GM12874 (cell line): ENCODE measurements around the gene MIEF2.

ENCODE experiments used
- CTCF ChIP-seq: IDR thresholded peaks from 2 replicates; pipeline ENCODE4 v1.5.1; 2011; ENCODE audit warnings: low read depth, mild to moderate bottlenecking, control low read depth, low read length, moderate library complexity; ENCODE audit not compliant: insufficient read depth

The MIEF2 gene

GRCh38 chr17:18281788-18282187 is 21.3 kb downstream of the MIEF2 start:
- no peak for TF ChIP-seq CTCF

GRCh38 chr17:18285296-18285695 is 24.8 kb downstream of the MIEF2 start:
- TF ChIP-seq CTCF, result no peak

GRCh38 chr17:18291718-18292540 is 31.5 kb downstream of the MIEF2 start:
- no peak for TF ChIP-seq CTCF

- no peak for TF ChIP-seq CTCF
Observed at GRCh38 chr17:18300725-18301480, 40.4 kb downstream of the MIEF2 start.

- no peak for TF ChIP-seq CTCF
Observed at GRCh38 chr17:18309202-18309601, 48.7 kb downstream of the MIEF2 start.

- TF ChIP-seq CTCF, result no peak
Observed at GRCh38 chr17:18314059-18314730, 53.7 kb downstream of the MIEF2 start.
